ENCODE results near the gene PDCD1.

DNA sequence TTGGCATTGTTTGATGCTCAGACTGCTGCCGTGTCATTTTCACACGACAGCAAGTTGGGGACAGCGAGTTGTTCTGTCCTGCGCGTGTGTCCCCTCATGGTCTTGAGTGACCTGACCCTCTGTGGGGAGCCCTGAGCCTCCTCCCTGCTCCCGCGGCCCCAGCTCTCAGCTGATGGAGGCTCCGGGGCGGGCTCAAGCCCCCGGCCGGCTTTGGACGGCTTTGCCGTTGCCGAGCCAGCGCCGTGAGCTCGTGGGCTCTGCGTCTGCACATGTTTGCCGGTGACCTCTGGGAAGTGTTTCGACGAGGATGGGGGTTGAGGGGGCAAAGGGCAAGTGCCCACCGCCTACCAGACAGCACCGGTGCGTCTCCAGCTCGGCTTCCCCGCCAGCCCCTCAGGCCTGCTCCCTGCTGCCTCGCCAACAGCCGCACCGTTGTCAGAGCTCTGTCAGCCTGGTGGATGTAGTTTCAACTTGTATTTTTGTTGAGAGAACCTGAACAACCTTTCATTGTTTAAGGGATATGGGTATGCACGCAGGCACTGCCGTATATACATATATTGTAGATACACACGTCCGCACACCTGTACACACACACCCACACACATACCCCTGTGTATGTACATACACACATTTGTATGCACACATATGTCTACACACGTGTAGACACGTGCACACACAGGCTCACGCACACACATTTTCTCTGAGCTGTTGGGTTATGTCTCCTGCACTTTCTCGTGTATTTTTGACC is 13.7 kb downstream of the PDCD1 start:
- TF ChIP-seq, protein P1, sequence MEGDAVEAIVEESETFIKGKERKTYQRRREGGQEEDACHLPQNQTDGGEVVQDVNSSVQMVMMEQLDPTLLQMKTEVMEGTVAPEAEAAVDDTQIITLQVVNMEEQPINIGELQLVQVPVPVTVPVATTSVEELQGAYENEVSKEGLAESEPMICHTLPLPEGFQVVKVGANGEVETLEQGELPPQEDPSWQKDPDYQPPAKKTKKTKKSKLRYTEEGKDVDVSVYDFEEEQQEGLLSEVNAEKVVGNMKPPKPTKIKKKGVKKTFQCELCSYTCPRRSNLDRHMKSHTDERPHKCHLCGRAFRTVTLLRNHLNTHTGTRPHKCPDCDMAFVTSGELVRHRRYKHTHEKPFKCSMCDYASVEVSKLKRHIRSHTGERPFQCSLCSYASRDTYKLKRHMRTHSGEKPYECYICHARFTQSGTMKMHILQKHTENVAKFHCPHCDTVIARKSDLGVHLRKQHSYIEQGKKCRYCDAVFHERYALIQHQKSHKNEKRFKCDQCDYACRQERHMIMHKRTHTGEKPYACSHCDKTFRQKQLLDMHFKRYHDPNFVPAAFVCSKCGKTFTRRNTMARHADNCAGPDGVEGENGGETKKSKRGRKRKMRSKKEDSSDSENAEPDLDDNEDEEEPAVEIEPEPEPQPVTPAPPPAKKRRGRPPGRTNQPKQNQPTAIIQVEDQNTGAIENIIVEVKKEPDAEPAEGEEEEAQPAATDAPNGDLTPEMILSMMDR (optimal IDR thresholded peaks at IDR 0.05 in 1 of 3, IDR thresholded peaks at IDR 0.05 in 1 of 3, conservative IDR thresholded peaks at IDR 0.05 in 1 of 3; ENCODE audit: extremely low read depth in 1 of 3, insufficient read depth in 2 of 3, low read length in 3 of 3) = no peak
- TF ChIP-seq EZH2 (IDR thresholded peaks at IDR 0.05; ENCODE audit: low read length) = peak; percentile 61

Data from keratinocyte (primary cell).